HL-60 (cell line): ENCODE results near the gene TBL1XR1.

Source experiments
- CTCF ChIP-seq: IDR thresholded peaks from one replicate; pipeline ENCODE4 v1.5.1; 2011; ENCODE audit warnings: low read length, control low read depth, inconsistent platforms; ENCODE audit not compliant: insufficient read depth
- REST ChIP-seq: IDR thresholded peaks from 2 replicates; pipeline ENCODE4 v1.6.1; 2012; ENCODE audit warnings: low read depth; ENCODE audit not compliant: insufficient replicate concordance

- TF ChIP-seq CTCF, result no peak
- TF ChIP-seq REST, result no peak
These were observed 72.4 kb downstream of the TBL1XR1 start for GRCh38 chr3:177124882-177125281.
